ENCODE results near the gene KCNQ5.

The KCNQ5 gene

GRCh38 chr6:72760114-72760793 lies 138.4 kb downstream of the KCNQ5 start:
- no peak for DNase-seq
- H3K4me1 ChIP-seq: peaks cover 0 to 22% (median 11%) of the 10 kb centered on the region in 4 donors
- H3K36me3 ChIP-seq: no peaks in the 10 kb centered on the region
- H3K9me3 ChIP-seq: no peaks in the 10 kb centered on the region
- no peaks in the 10 kb centered on the region for H3K27me3 ChIP-seq
- no peak for TF ChIP-seq CTCF (IDR thresholded peaks at IDR 0.05)
- peak overlapping the region; percentile 38 to 40 for H3K27ac ChIP-seq
- H3K4me3 ChIP-seq: peak overlapping the region; percentile 32
- intact Hi-C loops (cut with DNase I; ENCODE audit: low total_unique reads): no loop called here

- no peak overlapping the region for H3K27ac ChIP-seq
- H3K4me3 ChIP-seq: no peak overlapping the region
- intact Hi-C loops (cut with DNase I; ENCODE audit: low total_unique reads): no loop called here
- DNase-seq: no peak
- no peak for TF ChIP-seq CTCF (IDR thresholded peaks at IDR 0.05)
- peaks cover 0 to 22% (median 11%) of the 10 kb centered on the region in 4 donors for H3K4me1 ChIP-seq
- H3K27me3 ChIP-seq: no peaks in the 10 kb centered on the region
- no peaks in the 10 kb centered on the region for H3K9me3 ChIP-seq
- H3K36me3 ChIP-seq: no peaks in the 10 kb centered on the region
These were observed 139.9 kb downstream of the KCNQ5 start for GRCh38 chr6:72761761-72762160.

GRCh38 chr6:72769459-72770125 lies 147.7 kb downstream of the KCNQ5 start:
- H3K27me3 ChIP-seq: no peaks in the 10 kb centered on the region
- no peaks in the 10 kb centered on the region for H3K4me1 ChIP-seq
- no peak overlapping the region for H3K4me3 ChIP-seq
- no peak for DNase-seq
- no peaks in the 10 kb centered on the region for H3K9me3 ChIP-seq
- no peaks in the 10 kb centered on the region for H3K36me3 ChIP-seq
- intact Hi-C loops (cut with DNase I; ENCODE audit: low total_unique reads): no loop called here
- no peak overlapping the region for H3K27ac ChIP-seq
- no peak for TF ChIP-seq CTCF (IDR thresholded peaks at IDR 0.05)

- intact Hi-C loops (cut with DNase I; ENCODE audit: low total_unique reads): no loop called here
- no peaks in the 10 kb centered on the region for H3K36me3 ChIP-seq
- DNase-seq: no peak
- no peak overlapping the region for H3K27ac ChIP-seq
- H3K4me3 ChIP-seq: no peak overlapping the region
- TF ChIP-seq CTCF (IDR thresholded peaks at IDR 0.05): no peak
- no peaks in the 10 kb centered on the region for H3K9me3 ChIP-seq
- no peaks in the 10 kb centered on the region for H3K27me3 ChIP-seq
- no peaks in the 10 kb centered on the region for H3K4me1 ChIP-seq
These were observed 149.1 kb downstream of the KCNQ5 start for GRCh38 chr6:72770959-72771358.

- no peak for TF ChIP-seq CTCF (IDR thresholded peaks at IDR 0.05)
- Histone ChIP-seq H3K4me3 (no peak overlapping the region), H3K4me1 (no peaks in the 10 kb centered on the region), H3K9me3 (no peaks in the 10 kb centered on the region), H3K36me3 (no peaks in the 10 kb centered on the region), H3K27ac (no peak overlapping the region), H3K27me3 (no peaks in the 10 kb centered on the region)
- intact Hi-C loops (cut with DNase I; ENCODE audit: low total_unique reads): no loop called here
- DNase-seq: no peak
These were observed 154.6 kb downstream of the KCNQ5 start for GRCh38 chr6:72776456-72776855.
